OCI-LY1 (cell line): ENCODE measurements around the gene CTTNBP2NL.
"Not testable (repeated sequence)": the region's sequence is repeated elsewhere in the genome, so short reads cannot be mapped to it uniquely, and the experiment has no call there.

ENCODE experiments used
- H2AFZ ChIP-seq: fragments of 200-600 bp; sonication (generic), shearing (Covaris generic); 2 replicates; pipeline ENCODE4 v1.6.0; 2014; ENCODE audit warnings: antibody characterized with exemption, mild to moderate bottlenecking, low read length
- H3F3A ChIP-seq: fragments of 200-600 bp; sonication (generic), shearing (Covaris generic); 2 replicates; pipeline ENCODE4 v1.6.0; 2014; ENCODE audit warnings: mild to moderate bottlenecking, antibody characterized with exemption, low read length, moderate library complexity; ENCODE audit not compliant: insufficient read depth
- H3K27ac ChIP-seq: fragments of 200-600 bp; sonication (generic); 2 replicates; pipeline ENCODE4 v1.5.1; 2014; ENCODE audit warnings: low read length, mixed run types, mild to moderate bottlenecking, low read depth; ENCODE audit not compliant: poor library complexity, severe bottlenecking
- H3K27me3 ChIP-seq: fragments of 200-600 bp; sonication (generic); 2 replicates; pipeline ENCODE4 v1.6.0; 2014; ENCODE audit warnings: antibody characterized with exemption, mild to moderate bottlenecking, low read length, moderate library complexity; ENCODE audit not compliant: insufficient read depth
- H3K36me3 ChIP-seq: fragments of 200-600 bp; sonication (generic); 2 replicates; pipeline ENCODE4 v1.6.1; 2014; ENCODE audit warnings: mild to moderate bottlenecking, antibody characterized with exemption, low read length, moderate library complexity, mixed read lengths; ENCODE audit not compliant: insufficient read depth
- H3K4me1 ChIP-seq: fragments of 200-600 bp; sonication (generic); 2 replicates; pipeline ENCODE4 v1.5.1; 2014; ENCODE audit warnings: mild to moderate bottlenecking, low read length, moderate library complexity; ENCODE audit not compliant: insufficient read depth, severe bottlenecking
- H3K4me2 ChIP-seq: fragments of 200-600 bp; sonication (generic), shearing (Covaris generic); 2 replicates; pipeline ENCODE4 v1.6.1; 2014; ENCODE audit warnings: low read length
- H3K4me3 ChIP-seq: fragments of 200-600 bp; sonication (generic); 2 replicates; pipeline ENCODE4 v1.5.1; 2014; ENCODE audit warnings: low read length, low read depth, mild to moderate bottlenecking, mixed read lengths; ENCODE audit not compliant: poor library complexity, severe bottlenecking
- H3K79me2 ChIP-seq: fragments of 200-600 bp; shearing (Covaris generic); 2 replicates; pipeline ENCODE4 v1.6.1; 2016; ENCODE audit warnings: mixed run types, low read length, mixed read lengths; ENCODE audit not compliant: insufficient read depth
- H3K9ac ChIP-seq: fragments of 200-600 bp; sonication (generic), shearing (Covaris generic); 2 replicates; pipeline ENCODE4 v1.6.1; 2014; ENCODE audit warnings: mild to moderate bottlenecking, low read length, mixed read lengths
- H3K9me2 ChIP-seq: fragments of 200-600 bp; sonication (generic), shearing (Covaris generic); 2 replicates; pipeline ENCODE4 v1.6.1; 2014; ENCODE audit warnings: low read depth, mild to moderate bottlenecking, low read length, mixed read lengths
- H3K9me3 ChIP-seq: fragments of 200-600 bp; shearing (Covaris generic); 2 replicates; pipeline ENCODE4 v1.6.1; 2014; ENCODE audit warnings: low read length, mixed read lengths
- H4K20me1 ChIP-seq: fragments of 200-600 bp; sonication (generic), shearing (Covaris generic); 2 replicates; pipeline ENCODE4 v1.6.0; 2016; ENCODE audit warnings: mild to moderate bottlenecking, low read length; ENCODE audit not compliant: insufficient read depth
- EZH2 ChIP-seq: fragments of 200-600 bp; sonication (generic), shearing (Covaris generic); IDR thresholded peaks from 2 replicates; pipeline ENCODE4 v1.8.0; 2017; ENCODE audit warnings: borderline replicate concordance, mixed run types, mild to moderate bottlenecking, antibody characterized with exemption, low read length, moderate library complexity, mixed read lengths
- TF ChIP-seq, protein P1 (sequence below): fragments of 200-600 bp; sonication (generic), shearing (Covaris generic); IDR thresholded peaks from 2 replicates; pipeline ENCODE4 v1.5.1; 2017; ENCODE audit warnings: mild to moderate bottlenecking, antibody characterized with exemption, low read length, moderate library complexity, mixed read lengths

CTTNBP2NL gene

DNA sequence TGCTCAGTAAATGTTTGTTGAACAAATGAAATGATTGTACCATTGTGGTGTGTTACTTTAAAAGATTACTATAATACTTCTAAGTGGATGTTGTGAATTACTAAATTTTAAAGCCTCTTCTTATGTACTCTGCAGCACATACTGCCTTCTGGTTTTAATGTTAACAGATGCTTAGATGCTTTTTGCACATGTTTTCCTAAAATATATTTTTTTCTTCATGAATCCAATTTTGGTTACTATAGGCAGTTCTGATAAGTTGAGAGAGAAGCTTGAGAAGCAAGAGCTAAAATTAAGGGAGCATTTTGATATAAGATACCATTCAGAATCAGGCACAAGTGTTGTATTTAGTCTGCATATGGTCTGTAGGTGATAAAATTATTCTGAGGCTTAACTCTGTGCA, 21.3 kb downstream of the CTTNBP2NL start:
- Histone ChIP-seq H3K4me2 (no peak overlapping the region), H3F3A (no peaks in the 10 kb centered on the region), H3K4me3 (no peak overlapping the region), H3K27me3 (no peaks in the 10 kb centered on the region), H3K79me2 (no peaks in the 10 kb centered on the region), H3K27ac (no peak overlapping the region), H4K20me1 (no peaks in the 10 kb centered on the region), H3K4me1 (no peaks in the 10 kb centered on the region), H3K9me2 (no peaks in the 10 kb centered on the region), H2AFZ (no peak overlapping the region), H3K9ac (no peak overlapping the region), H3K36me3 (no peaks in the 10 kb centered on the region), H3K9me3 (no peaks in the 10 kb centered on the region)
- TF ChIP-seq EZH2, result no peak
- TF ChIP-seq, protein P1, sequence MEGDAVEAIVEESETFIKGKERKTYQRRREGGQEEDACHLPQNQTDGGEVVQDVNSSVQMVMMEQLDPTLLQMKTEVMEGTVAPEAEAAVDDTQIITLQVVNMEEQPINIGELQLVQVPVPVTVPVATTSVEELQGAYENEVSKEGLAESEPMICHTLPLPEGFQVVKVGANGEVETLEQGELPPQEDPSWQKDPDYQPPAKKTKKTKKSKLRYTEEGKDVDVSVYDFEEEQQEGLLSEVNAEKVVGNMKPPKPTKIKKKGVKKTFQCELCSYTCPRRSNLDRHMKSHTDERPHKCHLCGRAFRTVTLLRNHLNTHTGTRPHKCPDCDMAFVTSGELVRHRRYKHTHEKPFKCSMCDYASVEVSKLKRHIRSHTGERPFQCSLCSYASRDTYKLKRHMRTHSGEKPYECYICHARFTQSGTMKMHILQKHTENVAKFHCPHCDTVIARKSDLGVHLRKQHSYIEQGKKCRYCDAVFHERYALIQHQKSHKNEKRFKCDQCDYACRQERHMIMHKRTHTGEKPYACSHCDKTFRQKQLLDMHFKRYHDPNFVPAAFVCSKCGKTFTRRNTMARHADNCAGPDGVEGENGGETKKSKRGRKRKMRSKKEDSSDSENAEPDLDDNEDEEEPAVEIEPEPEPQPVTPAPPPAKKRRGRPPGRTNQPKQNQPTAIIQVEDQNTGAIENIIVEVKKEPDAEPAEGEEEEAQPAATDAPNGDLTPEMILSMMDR, result no peak

DNA sequence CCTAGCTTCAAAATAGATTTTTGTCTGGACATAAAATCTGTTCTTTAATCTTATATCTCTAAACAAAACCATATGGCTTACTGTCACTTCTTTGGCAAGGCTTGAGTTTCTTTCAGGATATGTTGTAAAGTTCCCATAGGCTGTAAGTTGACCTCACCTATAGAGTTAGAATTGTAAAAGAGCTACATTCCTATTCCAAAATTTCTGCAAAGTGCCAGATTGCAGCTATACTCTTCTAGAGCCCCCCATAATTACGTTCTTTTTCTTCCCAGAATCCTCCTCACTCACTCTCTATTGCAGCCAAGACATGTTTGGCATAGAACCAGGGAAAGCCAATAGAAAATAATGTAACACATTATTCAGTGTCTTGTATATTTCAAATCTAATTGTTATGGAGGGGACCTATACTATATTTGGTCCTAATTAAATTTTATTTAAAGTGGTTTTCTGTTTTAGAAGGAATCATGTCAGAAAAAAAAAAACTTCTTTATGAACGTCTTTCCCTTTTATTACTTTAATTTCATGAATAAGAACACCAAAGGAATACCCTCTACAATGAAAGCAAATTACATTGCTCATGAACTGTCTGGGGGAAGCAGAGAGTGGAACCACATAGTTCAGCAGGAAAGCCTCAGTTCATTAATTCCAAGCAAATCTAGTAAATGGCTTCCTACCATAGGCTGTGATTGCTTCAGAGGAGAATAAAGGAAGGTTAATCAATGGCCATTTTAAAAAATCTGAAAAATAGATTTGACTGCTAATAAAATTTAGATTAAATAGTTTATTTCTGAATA, 22.3 kb downstream of the CTTNBP2NL start:
- Histone ChIP-seq H3K27me3 (no peaks in the 10 kb centered on the region), H3F3A (no peaks in the 10 kb centered on the region), H3K36me3 (no peaks in the 10 kb centered on the region), H3K79me2 (no peaks in the 10 kb centered on the region), H3K4me3 (no peak overlapping the region), H3K9me3 (no peaks in the 10 kb centered on the region), H3K9me2 (no peaks in the 10 kb centered on the region), H3K27ac (no peak overlapping the region), H2AFZ (no peak overlapping the region), H3K4me2 (no peak overlapping the region), H3K4me1 (no peaks in the 10 kb centered on the region), H3K9ac (no peak overlapping the region), H4K20me1 (no peaks in the 10 kb centered on the region)
- TF ChIP-seq, protein P1, result no peak
- TF ChIP-seq EZH2, result no peak

DNA sequence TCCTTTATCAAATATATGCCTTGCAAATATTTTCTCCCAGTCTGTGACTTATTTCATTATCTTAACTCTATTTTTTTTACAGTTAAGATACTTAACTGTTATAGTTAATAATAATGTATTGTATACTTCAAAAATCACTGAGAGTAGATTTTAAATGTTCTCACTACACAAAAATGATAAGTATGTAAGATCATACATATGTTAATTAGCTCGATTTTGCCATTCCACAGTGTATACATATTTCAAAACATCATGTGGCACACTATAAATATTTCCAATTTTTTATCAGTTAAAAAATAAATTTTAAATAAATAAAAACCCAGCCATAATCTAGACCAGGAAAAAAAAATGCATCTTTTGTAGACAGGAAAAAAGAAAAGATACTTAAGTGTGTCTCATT, 27.2 kb downstream of the CTTNBP2NL start:
- Histone ChIP-seq H3K9me3 (no peaks in the 10 kb centered on the region), H3K4me3 (no peak overlapping the region), H3K27me3 (no peaks in the 10 kb centered on the region), H3K9ac (no peak overlapping the region), H3K4me2 (no peak overlapping the region), H2AFZ (no peak overlapping the region), H3K4me1 (no peaks in the 10 kb centered on the region), H3K79me2 (no peaks in the 10 kb centered on the region), H3K27ac (no peak overlapping the region), H3F3A (no peaks in the 10 kb centered on the region), H3K9me2 (no peaks in the 10 kb centered on the region), H3K36me3 (no peaks in the 10 kb centered on the region), H4K20me1 (no peaks in the 10 kb centered on the region)
- TF ChIP-seq, protein P1, result no peak
- no peak for TF ChIP-seq EZH2

DNA sequence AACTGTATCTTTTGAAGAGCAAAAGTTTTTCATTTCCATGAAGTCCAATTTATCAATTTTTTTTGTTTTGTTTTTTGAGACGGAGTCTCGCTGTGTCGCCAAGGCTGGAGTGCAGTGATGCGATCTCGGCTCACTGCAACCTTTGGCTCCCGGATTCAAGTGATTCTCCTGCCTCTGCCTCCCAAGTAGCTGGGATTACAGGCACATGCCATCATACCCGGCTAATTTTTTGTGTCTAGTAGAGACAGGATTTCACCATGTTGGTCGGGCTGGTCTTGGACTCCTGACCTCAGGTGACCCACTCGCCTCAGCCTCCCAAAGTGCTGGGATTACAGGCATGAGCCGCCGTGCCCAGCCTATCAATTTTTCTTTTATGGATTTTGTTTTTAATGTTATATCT, 27.7 kb downstream of the CTTNBP2NL start:
- not testable (repeated sequence) for H3F3A ChIP-seq, H3K9me2 ChIP-seq, H3K27ac ChIP-seq, H3K79me2 ChIP-seq, H3K4me1 ChIP-seq, H3K9ac ChIP-seq, H3K27me3 ChIP-seq, H3K4me2 ChIP-seq, H3K4me3 ChIP-seq, H3K36me3 ChIP-seq, H3K9me3 ChIP-seq, H2AFZ ChIP-seq, H4K20me1 ChIP-seq
